ENCODE data around the gene MAIP1.

Gene MAIP1

DNA sequence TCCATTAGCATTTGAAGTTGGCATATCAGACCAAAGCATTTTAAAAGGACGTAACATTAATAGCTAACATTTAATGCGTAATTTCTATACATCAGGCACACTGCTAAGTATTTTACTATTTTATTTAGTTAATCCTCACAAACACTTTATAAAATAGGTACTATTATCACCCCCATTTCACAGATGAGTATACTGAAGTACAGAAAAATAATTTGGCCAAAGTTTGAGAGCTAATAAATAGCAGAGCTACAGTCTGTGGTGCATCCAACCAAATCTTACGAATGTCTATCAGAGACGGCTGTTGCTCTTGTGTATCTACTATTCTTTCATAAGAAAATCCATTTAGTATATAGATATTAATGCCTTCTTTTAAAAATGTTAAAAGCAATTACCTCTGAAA lies 12.0 kb upstream of the MAIP1 start:
- Histone ChIP-seq H3K9me3 (no peaks in the 10 kb centered on the region), H3K36me3 (peaks cover 29% of the 10 kb centered on the region), H3K4me1 (no peaks in the 10 kb centered on the region), H3K4me3 (ENCODE audit: low read depth, low read length) (no peak overlapping the region), H3K27me3 (no peaks in the 10 kb centered on the region)
- no peak for DNase-seq
- no peak for TF ChIP-seq CTCF (IDR thresholded peaks at IDR 0.05; ENCODE audit: low read depth, low read length)

GRCh38 chr2:199946196-199946595 lies 9.2 kb upstream of the MAIP1 start:
- Histone ChIP-seq H3K36me3 (peaks cover 21% of the 10 kb centered on the region), H3K4me3 (ENCODE audit: low read depth, low read length) (no peak overlapping the region), H3K4me1 (no peaks in the 10 kb centered on the region), H3K9me3 (no peaks in the 10 kb centered on the region), H3K27me3 (no peaks in the 10 kb centered on the region)
- no peak for DNase-seq
- TF ChIP-seq CTCF (IDR thresholded peaks at IDR 0.05; ENCODE audit: low read depth, low read length): no peak

DNA sequence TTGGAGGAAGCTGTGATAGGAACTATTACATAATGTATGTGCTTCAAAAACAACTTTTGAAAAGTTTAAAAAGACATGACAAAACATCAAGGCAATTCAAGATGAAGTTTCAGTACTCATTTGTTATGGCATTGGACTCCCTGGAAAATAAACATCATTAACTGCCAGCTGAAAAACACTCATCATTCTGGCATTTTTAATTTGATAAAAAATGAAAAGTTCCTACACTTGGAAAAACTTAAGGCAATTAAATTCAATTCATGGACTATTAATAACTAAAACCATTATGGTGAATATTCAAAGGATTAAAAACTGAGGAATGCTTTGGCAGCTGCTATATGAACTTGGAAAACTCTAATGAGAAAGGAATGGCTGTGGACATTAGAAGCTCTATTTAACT lies 8.5 kb upstream of the MAIP1 start:
- Histone ChIP-seq H3K36me3 (peaks cover 21% of the 10 kb centered on the region), H3K9me3 (no peaks in the 10 kb centered on the region), H3K27me3 (no peaks in the 10 kb centered on the region), H3K4me1 (no peaks in the 10 kb centered on the region), H3K4me3 (ENCODE audit: low read depth, low read length) (no peak overlapping the region)
- no peak for DNase-seq
- no peak for TF ChIP-seq CTCF (IDR thresholded peaks at IDR 0.05; ENCODE audit: low read depth, low read length)

- Histone ChIP-seq H3K9me3 (no peaks in the 10 kb centered on the region), H3K4me3 (ENCODE audit: low read depth, low read length) (no peak overlapping the region), H3K4me1 (no peaks in the 10 kb centered on the region), H3K27me3 (no peaks in the 10 kb centered on the region), H3K36me3 (peaks cover 17% of the 10 kb centered on the region)
- no peak for DNase-seq
- TF ChIP-seq CTCF (IDR thresholded peaks at IDR 0.05; ENCODE audit: low read depth, low read length): no peak
Measured at GRCh38 chr2:199950396-199950795, 5.0 kb upstream of the MAIP1 start.

GRCh38 chr2:199951023-199951422 lies 4.4 kb upstream of the MAIP1 start:
- Histone ChIP-seq H3K27me3 (no peaks in the 10 kb centered on the region), H3K36me3 (peaks cover 17% of the 10 kb centered on the region), H3K9me3 (no peaks in the 10 kb centered on the region), H3K4me1 (no peaks in the 10 kb centered on the region), H3K4me3 (ENCODE audit: low read depth, low read length) (no peak overlapping the region)
- DNase-seq: no peak
- no peak for TF ChIP-seq CTCF (IDR thresholded peaks at IDR 0.05; ENCODE audit: low read depth, low read length)

DNA sequence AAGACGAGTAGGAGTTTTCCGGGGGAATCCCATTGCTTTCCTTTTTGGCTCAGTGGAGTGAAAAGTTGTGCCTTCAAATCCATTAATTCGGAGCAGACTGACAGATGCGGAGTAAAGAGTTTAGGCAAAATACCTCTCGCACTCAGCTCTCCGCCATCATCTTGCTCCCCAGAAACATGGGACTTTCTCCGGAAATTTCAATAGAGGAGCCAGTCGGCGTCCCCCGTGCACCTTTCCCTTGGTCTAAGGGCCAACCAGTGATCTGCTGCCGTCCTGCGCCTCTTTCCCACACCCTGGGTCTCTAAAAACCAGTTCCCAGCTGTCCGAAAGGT lies 409 bp upstream of the MAIP1 start:
- no peaks in the 10 kb centered on the region for H3K9me3 ChIP-seq
- no peaks in the 10 kb centered on the region for H3K27me3 ChIP-seq
- no peaks in the 10 kb centered on the region for H3K4me1 ChIP-seq
- TF ChIP-seq CTCF (IDR thresholded peaks at IDR 0.05; ENCODE audit: low read depth, low read length): no peak
- H3K36me3 ChIP-seq: peaks cover 4% of the 10 kb centered on the region
- DNase-seq: no peak
- peak overlapping the region; percentile 95 for H3K4me3 ChIP-seq (ENCODE audit: low read depth, low read length)
